Stimulated activated CD8-positive, alpha-beta memory T cell treated with anti-CD3 and anti-CD28 coated beads, Interleukin-15, amount 100 ng/mL, for 48 hours (primary cell): ENCODE data around the gene TRERF1.
A peak's percentile ranks its signal among the peaks of the same experiment; 100 is the strongest.

Experiments
- DNase-seq, 2 donors: peaks; one replicate each; pipeline ENCODE4 v3.0.0-alpha.2; 2020; ENCODE audit warnings: low read depth in 2 of 2

Gene TRERF1

DNA sequence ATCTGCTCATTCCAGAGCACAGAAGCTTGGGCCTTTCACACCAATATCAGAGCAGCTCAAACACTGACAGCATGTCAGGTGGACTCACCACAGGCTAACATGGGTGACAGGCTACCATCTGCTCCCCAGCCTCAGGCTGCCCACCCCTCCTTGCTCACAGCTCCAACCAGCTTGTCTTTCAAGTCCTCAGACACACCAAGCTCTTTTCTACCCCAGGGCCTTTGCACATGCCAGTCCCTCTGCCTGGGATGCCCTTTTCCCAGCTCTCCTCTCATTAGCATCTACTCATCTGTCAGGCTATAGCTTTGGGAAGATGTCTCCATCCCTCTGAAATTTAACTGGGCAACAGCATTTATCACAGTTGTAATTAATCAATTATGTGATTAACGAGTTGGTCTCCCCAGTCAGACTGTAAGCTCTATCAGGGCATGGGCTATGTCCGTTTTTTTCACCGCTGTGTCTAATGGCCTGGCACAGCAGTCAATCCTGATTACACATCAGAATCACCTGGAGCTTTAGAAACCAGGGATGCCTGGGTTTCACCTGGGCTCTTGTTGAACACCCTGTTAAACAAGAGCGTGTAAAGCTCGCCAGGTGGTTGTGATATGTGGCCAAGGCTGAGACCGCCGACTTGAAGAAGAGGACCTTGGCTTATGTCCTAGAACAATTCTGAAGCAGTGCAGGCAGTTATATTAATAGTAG lies 145.1 kb downstream of the TRERF1 start:
- DNase-seq = no peak

DNA sequence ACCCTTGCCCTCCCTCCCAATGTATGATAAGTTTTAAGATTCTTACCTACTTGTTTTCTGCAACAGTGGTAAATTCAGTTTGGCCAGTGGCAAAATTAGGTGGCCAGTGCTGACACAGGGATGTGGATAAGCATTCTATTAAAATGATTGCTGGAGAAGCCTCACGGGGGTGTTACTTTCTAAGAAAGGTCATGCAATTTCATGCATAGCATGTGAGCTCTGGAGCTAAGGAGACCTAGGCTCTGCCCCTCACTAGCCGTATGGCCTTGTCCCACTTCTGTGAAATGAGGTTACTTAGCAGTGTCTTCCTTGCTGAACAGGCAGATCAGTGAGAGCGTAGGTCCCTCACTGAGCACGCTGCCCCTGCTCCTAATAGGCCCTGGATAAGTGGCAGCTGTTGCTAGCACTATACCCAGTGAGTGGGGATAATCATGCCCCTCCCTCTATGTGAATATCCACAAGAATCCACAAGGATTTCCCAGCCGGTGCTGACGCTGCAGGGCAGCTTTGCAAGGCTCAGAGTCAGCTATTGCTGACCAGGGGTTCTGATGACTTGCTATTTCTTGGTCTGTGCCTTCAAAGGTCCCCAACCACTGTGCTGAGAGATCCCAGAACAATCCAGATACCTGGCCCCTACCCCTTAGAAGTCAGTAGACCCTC lies 147.5 kb downstream of the TRERF1 start:
- no peak for DNase-seq

- DNase-seq = no peak
These were observed 149.3 kb downstream of the TRERF1 start for GRCh38 chr6:42302411-42302810.

DNA sequence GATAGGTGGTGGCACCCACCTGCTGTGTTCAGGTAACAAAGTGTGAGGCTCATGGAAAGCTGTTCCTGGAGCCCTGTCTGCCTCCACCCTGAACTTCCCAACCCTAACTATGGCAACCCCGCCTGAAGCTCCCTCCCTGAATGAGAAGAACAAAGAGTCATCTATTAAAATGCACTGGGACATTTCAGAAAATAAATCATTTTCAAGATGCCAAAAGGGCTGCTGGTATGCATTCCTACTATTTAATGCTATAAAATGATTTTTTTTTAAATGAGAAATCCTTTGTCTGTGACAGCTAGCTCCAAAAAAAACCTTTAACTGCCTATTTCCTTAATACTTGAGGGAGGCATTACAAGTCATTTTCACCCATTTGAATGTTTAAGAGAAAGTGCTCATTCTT lies 149.7 kb downstream of the TRERF1 start:
- no peak for DNase-seq

- DNase-seq = no peak
These were observed 151.0 kb downstream of the TRERF1 start for GRCh38 chr6:42300701-42301100.

GRCh38 chr6:42300185-42300584 lies 151.5 kb downstream of the TRERF1 start:
- no peak for DNase-seq

DNA sequence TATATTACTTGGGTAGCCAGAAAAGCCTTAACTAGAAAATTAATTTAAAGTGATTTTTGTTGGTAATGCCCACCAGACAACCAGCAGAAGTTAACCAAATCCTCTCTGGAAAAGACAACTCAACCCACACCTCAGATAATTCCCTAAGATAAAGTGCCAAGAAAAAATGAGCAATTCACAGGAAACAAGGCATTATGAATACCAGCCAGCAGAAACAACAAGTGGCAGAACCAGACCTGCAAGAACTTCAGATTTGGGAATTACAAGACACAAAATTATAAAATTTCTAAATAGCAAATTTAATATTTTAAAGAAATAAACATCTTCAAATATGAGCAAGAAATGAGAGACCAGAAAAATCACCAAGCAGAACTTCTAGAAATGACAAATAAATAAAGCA lies 154.1 kb downstream of the TRERF1 start:
- no peak for DNase-seq

GRCh38 chr6:42296614-42297013 lies 155.1 kb downstream of the TRERF1 start:
- DNase-seq = no peak

- DNase-seq = no peak
These were observed 156.0 kb downstream of the TRERF1 start for GRCh38 chr6:42295677-42296076.

GRCh38 chr6:42295181-42295580 lies 156.5 kb downstream of the TRERF1 start:
- DNase-seq = no peak

DNA sequence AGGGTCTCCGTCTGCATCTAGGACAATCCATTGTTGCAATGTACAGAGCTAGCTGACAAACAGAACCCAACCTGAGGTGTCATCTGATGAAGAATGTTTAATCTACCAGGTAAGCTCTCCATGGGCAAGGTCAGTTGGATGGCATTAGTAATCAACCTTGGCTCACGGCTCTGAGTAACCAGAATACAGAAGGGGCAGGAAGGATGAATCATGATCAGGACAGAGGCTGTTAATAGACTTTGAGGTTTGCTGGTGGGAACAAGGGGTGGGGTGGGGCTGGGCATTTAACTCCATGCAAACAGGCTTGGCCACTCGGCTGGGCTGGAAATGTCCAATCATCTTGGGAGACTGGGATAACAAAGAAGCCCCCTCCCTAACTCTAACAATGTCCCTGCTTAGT lies 157.0 kb downstream of the TRERF1 start:
- DNase-seq = no peak

DNA sequence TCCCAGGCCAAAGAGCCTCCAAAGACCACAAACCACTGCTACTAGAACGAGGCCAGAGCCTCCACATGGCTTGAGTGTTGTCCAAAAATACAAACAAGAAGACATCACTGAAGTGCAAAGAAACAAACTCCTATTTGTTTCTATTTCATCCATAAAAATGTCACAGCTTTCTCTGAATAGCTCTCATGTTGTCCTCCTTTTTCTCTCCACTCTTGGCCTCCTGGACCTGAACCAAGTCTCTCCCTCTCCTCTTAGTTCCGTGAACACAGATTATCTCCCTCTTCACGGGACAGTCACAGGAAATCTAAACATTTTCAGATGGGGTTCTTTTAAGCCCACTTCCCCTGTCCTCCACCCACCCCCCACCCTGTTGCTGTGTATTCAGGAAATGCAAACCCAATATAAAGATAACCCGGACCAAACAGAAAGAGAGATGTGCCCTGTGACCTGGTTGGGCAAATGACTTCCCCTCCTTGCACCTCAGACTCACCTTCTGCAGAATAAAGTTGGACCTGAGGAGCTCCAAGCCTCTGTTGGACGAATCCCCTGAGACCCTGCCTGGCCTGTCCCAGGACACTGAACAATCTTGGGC lies 158.2 kb downstream of the TRERF1 start:
- no peak for DNase-seq

DNA sequence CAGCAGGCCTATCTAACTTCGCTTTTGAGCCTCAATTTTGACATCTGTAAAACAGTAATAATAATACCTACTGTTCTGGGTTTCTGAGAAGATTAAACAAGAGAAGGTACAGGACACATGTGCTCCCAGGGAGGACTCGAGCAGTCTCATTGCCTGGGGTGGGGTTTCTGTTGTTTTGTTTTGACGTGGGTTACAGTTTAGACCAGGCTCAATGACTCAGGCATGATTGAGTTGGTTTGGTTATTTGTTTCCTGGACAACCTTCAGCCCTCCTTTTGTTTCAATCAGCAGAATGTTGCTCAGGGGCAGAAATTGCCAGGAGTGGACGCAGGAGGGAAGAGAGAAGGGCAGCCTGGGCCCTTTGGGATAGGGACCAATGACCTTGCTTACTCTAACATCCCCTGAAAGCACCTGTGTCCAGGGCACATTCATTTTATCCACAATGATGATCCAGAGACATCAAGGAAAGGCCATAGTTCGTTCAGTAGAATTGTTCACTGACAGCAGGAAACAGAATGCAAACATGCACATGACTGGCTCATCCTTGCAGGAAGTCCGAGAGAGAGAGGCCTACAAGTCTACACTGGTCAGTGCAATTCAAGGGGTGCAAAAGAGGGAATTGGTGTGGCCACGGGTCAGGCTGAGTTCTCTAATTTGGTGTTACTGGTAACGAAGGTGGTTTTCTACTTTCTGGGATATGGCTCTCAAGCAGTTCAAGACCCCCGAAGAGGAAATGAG lies 159.6 kb downstream of the TRERF1 start:
- no peak for DNase-seq

- no peak for DNase-seq
These were observed 164.0 kb downstream of the TRERF1 start for GRCh38 chr6:42287756-42288155.

DNA sequence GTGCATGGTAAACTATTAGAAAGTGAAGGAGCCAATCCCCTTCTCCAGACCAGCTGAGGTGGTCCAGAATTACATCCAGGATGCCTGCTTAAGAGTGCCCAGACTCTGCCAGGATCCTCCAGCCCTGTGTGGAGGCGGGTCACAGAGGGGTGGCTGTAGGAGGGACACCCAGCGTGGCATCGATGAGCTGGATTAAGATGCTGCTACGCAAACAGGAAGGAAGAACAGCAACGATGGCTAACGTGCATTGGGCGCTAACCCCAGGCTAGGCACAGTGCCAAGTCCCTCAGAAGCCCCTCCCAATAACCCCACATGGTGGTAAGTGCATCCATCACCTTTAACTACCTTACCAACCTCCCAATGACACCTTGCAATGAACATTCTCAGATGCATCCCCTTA lies 170.2 kb downstream of the TRERF1 start:
- no peak for DNase-seq

DNA sequence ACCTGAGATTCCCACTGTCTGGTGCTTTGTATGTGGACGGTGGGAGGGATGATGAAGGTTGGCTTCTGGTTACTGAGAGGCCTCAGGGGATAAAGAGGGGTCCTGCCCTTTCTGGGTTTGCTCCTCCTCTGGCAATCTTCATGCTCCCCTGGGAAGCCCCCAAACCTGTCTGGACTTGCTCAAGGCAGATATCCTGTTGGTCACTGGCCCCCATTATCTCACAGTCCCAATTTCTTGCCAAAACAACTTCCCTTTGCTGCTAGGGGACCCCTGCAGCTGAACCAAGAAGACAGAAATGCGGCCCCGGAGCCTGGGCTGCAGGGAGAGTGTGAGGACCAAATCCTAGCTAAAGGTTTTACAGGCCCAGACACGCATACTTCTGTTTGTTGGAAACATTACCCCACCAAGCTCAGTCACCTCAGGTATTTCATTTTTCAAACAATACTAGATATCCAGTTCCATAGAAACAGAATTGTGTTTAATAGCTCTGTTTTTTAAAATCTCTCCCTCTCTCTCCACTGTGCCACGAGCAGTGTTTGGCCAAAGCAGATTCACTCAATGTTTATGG lies 170.7 kb downstream of the TRERF1 start:
- DNase-seq = no peak

DNA sequence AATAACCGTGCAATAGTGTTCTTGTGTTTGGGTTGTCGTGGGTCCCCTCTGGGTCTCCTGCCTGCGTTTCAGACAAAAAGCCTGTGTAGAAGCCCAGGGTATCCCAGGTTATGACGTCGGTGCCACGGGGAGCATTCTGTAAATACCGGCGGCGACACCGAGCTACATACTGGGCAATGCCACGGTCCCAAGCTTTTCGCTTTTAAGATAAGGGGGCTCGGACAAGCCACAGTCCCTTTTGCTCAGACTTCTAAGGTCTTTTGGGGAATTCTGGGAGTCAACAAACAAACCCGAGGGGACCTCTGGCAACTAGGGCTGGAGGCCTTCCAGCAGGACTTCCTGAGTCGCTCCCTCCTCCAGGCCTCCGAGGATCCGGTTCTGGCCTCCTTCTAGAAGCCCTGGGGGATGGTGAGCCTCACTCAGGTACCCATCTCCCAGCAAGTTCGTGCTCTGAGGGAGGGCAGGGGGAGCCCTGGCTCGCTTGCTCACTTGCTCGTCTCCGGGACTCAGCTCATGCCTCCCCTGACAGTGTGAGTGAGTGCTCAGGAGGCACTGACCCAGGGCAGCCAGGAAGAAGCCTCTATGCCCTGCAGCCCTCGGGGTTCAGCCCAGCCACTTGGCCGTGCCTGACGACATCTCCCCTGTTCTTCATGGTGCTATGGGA lies 171.6 kb downstream of the TRERF1 start:
- no peak for DNase-seq

GRCh38 chr6:42279144-42279781 lies 172.5 kb downstream of the TRERF1 start:
- peak in 1 of 2 donors; percentile 28 for DNase-seq

- no peak for DNase-seq
These were observed 173.4 kb downstream of the TRERF1 start for GRCh38 chr6:42278131-42278853.
